ENCODE results near the gene PANK1.
A peak's percentile ranks its signal among the peaks of the same experiment; 100 is the strongest.
"Not testable (repeated sequence)": the region's sequence is repeated elsewhere in the genome, so short reads cannot be mapped to it uniquely, and the experiment has no call there.

The PANK1 gene

GRCh38 chr10:89651916-89652573 lies 7.0 kb upstream of the PANK1 start:
- no peak for DNase-seq (ENCODE audit: low read depth)

- DNase-seq (ENCODE audit: low read depth): no peak
Measured at GRCh38 chr10:89651205-89651915, 6.3 kb upstream of the PANK1 start.

GRCh38 chr10:89649051-89649450 lies 4.0 kb upstream of the PANK1 start:
- no peak for DNase-seq (ENCODE audit: low read depth)

- DNase-seq (ENCODE audit: low read depth): no peak
Measured at GRCh38 chr10:89648074-89648473, 3.0 kb upstream of the PANK1 start.

GRCh38 chr10:89646889-89647657 lies 2.0 kb upstream of the PANK1 start:
- DNase-seq (ENCODE audit: low read depth): peak; percentile 15

- no peak for DNase-seq (ENCODE audit: low read depth)
Measured at GRCh38 chr10:89645742-89646172, 715 bp upstream of the PANK1 start.

GRCh38 chr10:89644691-89644966 lies 413 bp downstream of the PANK1 start:
- DNase-seq (ENCODE audit: low read depth): no peak

GRCh38 chr10:89643812-89644690 lies 991 bp downstream of the PANK1 start:
- peak; percentile 97 for DNase-seq (ENCODE audit: low read depth)

- no peak for DNase-seq (ENCODE audit: low read depth)
Measured at GRCh38 chr10:89643431-89643811, 1.6 kb downstream of the PANK1 start.

GRCh38 chr10:89642193-89642592 lies 2.8 kb downstream of the PANK1 start:
- no peak for DNase-seq (ENCODE audit: low read depth)

- no peak for DNase-seq (ENCODE audit: low read depth)
Measured at GRCh38 chr10:89640241-89640640, 4.8 kb downstream of the PANK1 start.

GRCh38 chr10:89639326-89639725 lies 5.7 kb downstream of the PANK1 start:
- no peak for DNase-seq (ENCODE audit: low read depth)

- DNase-seq (ENCODE audit: low read depth): no peak
Measured at GRCh38 chr10:89637113-89637512, 7.9 kb downstream of the PANK1 start.

GRCh38 chr10:89634637-89635036 lies 10.4 kb downstream of the PANK1 start:
- DNase-seq (ENCODE audit: low read depth): no peak

- DNase-seq (ENCODE audit: low read depth): peak; percentile 59
Measured at GRCh38 chr10:89633484-89633883, 11.6 kb downstream of the PANK1 start.

GRCh38 chr10:89632824-89633223 lies 12.2 kb downstream of the PANK1 start:
- no peak for DNase-seq (ENCODE audit: low read depth)

GRCh38 chr10:89627830-89628229 lies 17.2 kb downstream of the PANK1 start:
- DNase-seq (ENCODE audit: low read depth): no peak

GRCh38 chr10:89625041-89625765 lies 19.8 kb downstream of the PANK1 start:
- DNase-seq (ENCODE audit: low read depth): peak; percentile 61

- no peak for DNase-seq (ENCODE audit: low read depth)
Measured at GRCh38 chr10:89624020-89624419, 21.0 kb downstream of the PANK1 start.

GRCh38 chr10:89622151-89622550 lies 22.9 kb downstream of the PANK1 start:
- no peak for DNase-seq (ENCODE audit: low read depth)

- DNase-seq (ENCODE audit: low read depth): no peak
Measured at GRCh38 chr10:89621438-89621837, 23.6 kb downstream of the PANK1 start.

GRCh38 chr10:89620296-89620695 lies 24.7 kb downstream of the PANK1 start:
- DNase-seq (ENCODE audit: low read depth): not testable (repeated sequence)

Measured in EH (cell line).